Rectal smooth muscle tissue (tissue), 1 donor: ENCODE measurements around the gene KAT6B.

Experiments used
- H3K27ac ChIP-seq: one replicate; pipeline ENCODE4 v1.7.0; 2013; ENCODE audit warnings: low read depth, low read length, inconsistent platforms
- H3K27me3 ChIP-seq: one replicate; pipeline ENCODE4 v1.7.0; 2013; ENCODE audit warnings: low read length; ENCODE audit not compliant: control insufficient read depth, insufficient read depth
- H3K36me3 ChIP-seq: one replicate; pipeline ENCODE4 v1.7.0; 2013; ENCODE audit warnings: low read length; ENCODE audit not compliant: control insufficient read depth, insufficient read depth
- H3K4me1 ChIP-seq: one replicate; pipeline ENCODE4 v1.7.0; 2013; ENCODE audit warnings: low read length; ENCODE audit not compliant: control insufficient read depth, insufficient read depth
- H3K4me3 ChIP-seq: one replicate; pipeline ENCODE4 v1.7.0; 2013; ENCODE audit warnings: low read length
- H3K9ac ChIP-seq: one replicate; pipeline ENCODE4 v1.7.0; 2013; ENCODE audit warnings: low read length

The KAT6B gene

DNA sequence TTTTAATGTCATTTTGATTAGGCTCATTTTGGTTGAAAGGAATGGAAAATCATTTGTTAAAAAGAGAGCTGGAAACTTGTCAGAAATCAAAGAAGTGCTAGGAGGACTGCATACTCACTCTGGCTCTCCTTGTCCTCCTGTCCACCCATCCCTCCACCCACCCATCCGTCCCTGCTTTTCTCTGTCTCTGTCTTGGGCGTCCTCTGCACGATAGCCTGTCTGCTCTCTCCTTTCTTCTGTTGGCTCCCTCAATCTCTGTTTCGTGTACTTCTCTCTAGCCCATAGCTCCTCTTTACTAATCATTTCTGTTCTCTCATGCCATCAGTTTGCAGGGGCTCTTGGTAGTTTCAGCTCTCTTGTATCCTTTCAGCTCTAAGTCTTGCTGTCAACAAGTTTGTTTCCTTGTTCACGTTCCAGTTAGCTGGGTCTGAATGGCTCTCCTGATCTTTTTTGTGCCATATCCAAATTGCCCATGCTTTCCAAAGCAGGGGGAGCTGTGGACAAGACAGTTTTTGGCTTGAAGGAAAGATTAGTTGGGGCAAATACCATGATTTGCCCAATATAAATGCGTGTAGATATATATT lies 75.6 kb downstream of the KAT6B start:
- Histone ChIP-seq H3K9ac (no peak overlapping the region), H3K27me3 (no peaks in the 10 kb centered on the region), H3K36me3 (no peaks in the 10 kb centered on the region), H3K4me3 (no peak overlapping the region), H3K4me1 (peaks cover 7% of the 10 kb centered on the region), H3K27ac (no peak overlapping the region)

DNA sequence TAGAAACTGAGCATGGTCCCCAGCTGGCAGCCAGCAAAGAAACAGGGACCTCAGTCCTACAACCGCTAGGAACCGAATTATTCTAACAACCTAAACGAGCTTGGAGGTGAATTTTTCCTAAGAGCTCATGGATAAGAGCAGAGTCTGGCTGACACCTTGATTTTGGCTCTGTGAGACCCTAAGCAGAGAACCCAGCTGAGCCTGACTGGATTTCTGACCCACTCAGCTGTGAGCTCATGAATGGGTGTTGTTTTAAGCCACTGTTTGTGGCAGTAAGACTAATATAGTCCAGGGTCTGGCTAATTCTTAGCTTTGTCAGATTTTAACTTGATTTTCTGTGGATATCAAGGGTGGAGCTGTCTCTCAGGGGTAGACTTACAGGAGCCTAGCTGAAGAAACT lies 77.1 kb downstream of the KAT6B start:
- Histone ChIP-seq H3K36me3 (no peaks in the 10 kb centered on the region), H3K27ac (no peak overlapping the region), H3K27me3 (no peaks in the 10 kb centered on the region), H3K9ac (no peak overlapping the region), H3K4me1 (peaks cover 6% of the 10 kb centered on the region), H3K4me3 (no peak overlapping the region)

DNA sequence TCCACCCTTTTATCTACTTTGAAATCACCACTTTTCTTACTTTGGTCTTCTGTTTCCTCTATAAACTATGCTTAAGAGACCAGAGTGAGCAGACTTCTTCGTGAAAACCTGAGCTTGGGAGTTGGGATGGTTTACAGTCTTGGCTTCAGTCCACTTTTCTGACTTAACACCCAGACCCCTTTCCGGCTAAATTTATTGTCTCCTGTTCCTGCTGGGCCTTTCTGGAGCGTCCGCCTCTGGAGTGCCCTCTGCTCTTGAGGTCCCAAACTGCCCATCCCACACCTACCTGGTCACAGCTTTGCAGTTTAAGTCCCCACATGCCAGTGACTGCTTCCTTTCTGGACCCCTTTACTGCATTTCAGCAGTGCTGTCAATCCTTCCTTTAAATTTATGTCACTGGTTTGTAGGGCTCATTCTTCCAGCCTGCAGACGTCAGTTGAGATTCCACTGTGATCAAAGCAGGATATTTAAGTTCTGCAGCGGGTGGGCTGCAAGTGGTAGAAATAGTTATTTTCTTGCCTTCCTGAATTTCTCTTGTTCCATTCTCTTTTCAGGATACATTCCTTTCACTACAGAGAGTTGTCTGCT lies 80.3 kb downstream of the KAT6B start:
- no peak overlapping the region for H3K9ac ChIP-seq
- no peak overlapping the region for H3K4me3 ChIP-seq
- no peaks in the 10 kb centered on the region for H3K27me3 ChIP-seq
- no peaks in the 10 kb centered on the region for H3K36me3 ChIP-seq
- H3K4me1 ChIP-seq = peaks cover 7% of the 10 kb centered on the region
- H3K27ac ChIP-seq = no peak overlapping the region

DNA sequence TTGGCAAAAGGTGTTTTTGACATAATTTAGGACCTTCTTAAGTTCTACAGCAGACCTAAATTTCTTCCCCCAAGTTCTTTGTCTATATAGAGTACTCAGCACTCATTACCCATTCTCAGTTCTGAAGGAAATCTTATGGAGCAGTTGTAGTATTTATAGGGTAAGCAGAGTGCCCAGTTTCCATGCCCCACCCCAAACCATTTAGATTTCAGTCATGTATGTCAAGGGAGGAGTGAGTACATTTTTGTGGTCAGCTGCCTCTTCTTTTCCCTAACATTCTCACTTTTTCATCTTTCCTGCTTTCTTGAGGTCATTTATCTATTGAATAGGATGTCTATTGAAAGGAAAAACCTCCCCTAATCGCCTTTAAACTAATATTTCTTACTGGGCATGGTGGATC lies 83.3 kb downstream of the KAT6B start:
- H3K27ac ChIP-seq = no peak overlapping the region
- H3K9ac ChIP-seq = no peak overlapping the region
- no peaks in the 10 kb centered on the region for H3K36me3 ChIP-seq
- no peaks in the 10 kb centered on the region for H3K27me3 ChIP-seq
- no peak overlapping the region for H3K4me3 ChIP-seq
- peaks cover 7% of the 10 kb centered on the region for H3K4me1 ChIP-seq

DNA sequence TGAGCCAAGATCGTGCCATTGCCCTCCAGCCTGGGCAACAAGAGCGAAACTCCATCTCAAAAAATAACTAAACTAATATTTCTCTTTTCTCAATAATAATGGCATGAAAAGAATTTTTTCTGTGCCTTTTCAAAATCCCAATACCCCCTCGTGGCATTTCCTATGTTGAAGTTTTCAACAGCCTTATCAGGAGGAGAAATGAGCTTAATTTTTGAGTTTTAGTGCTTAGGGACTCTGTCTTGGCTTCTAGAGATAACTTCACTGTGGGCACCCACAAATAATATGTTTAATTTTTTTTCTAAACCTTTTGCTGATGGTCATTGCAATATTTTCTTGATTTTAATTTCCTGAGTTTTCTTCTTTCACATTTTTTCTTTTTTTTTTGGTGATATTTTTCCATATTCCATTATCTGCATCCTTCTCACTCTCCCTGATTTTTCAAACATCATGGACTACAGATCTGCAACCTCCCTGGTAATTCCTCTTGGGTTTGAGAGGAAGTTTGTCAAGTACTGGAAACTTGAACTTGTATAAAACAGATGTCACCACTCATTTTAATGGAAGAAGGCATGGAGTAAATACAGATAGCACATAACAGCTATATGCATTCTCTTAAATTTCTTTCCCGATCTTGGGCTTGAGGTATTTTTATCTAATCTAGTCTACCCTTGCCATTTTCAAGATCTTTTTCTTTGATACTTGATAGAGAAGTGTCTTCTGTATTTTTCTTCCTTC lies 84.0 kb downstream of the KAT6B start:
- Histone ChIP-seq H3K36me3 (no peaks in the 10 kb centered on the region), H3K9ac (no peak overlapping the region), H3K27me3 (no peaks in the 10 kb centered on the region), H3K4me3 (no peak overlapping the region), H3K4me1 (peaks cover 3% of the 10 kb centered on the region), H3K27ac (no peak overlapping the region)

DNA sequence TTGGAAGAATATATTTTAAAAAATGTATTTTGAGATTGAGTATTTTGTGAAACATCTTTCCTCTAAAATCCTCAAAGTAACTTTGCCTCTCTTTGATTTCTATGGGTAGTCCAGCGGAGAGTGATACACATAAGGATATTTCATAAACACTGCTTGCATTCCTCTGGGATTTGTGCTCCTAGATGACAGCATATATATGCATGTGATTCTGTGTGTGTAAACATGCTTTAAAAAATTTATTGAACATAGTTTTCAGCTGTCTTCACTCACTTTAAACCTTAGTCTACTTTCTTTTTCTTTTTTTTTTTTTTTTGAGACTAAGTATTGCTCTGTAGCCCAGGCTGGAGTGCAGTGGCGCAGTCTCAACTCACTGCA lies 84.6 kb downstream of the KAT6B start:
- Histone ChIP-seq H3K4me3 (no peak overlapping the region), H3K36me3 (no peaks in the 10 kb centered on the region), H3K27ac (peak overlapping the region; percentile 13), H3K9ac (no peak overlapping the region), H3K27me3 (no peaks in the 10 kb centered on the region), H3K4me1 (peaks cover 2% of the 10 kb centered on the region)

DNA sequence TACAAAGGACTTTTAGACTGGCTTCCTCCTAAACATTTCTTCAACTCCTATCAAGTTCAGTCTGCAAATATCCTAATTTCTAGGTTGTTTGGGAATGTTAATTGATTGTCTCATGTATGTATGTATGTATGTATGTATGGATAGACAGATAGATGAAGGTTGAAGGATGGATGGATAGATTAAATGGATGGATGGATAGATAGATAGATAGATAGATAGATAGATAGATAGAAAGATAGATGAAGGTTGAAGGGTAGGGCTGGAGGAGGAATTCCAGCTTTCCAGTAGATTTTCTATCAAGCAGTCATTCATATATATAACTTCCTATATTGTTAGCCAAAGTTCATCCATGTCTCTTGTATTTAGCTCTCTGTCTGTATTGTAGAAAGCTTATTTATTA lies 85.8 kb downstream of the KAT6B start:
- Histone ChIP-seq H3K4me1 (peaks cover 2% of the 10 kb centered on the region), H3K27me3 (no peaks in the 10 kb centered on the region), H3K27ac (no peak overlapping the region), H3K4me3 (no peak overlapping the region), H3K36me3 (no peaks in the 10 kb centered on the region), H3K9ac (no peak overlapping the region)

DNA sequence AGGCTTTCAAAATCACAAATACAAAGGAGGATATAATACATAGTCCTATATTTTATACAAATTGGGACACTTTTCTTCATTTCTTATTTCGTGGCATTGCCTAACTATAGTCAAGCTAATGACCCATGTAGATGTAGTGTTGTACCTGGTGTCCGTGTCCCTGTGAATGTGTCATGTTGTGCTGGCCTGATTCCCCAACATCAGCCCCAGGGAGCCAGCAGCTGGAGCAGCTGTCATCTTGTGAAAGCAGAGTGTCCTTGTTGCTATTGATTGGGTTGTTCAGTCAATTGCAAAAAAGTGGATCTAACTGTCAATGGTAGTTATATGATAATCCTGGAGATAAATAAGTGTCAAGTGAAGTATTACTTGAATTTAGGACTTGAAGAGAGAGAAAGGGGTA lies 86.3 kb downstream of the KAT6B start:
- Histone ChIP-seq H3K9ac (no peak overlapping the region), H3K4me3 (no peak overlapping the region), H3K27me3 (no peaks in the 10 kb centered on the region), H3K27ac (no peak overlapping the region), H3K36me3 (no peaks in the 10 kb centered on the region), H3K4me1 (peaks cover 2% of the 10 kb centered on the region)

DNA sequence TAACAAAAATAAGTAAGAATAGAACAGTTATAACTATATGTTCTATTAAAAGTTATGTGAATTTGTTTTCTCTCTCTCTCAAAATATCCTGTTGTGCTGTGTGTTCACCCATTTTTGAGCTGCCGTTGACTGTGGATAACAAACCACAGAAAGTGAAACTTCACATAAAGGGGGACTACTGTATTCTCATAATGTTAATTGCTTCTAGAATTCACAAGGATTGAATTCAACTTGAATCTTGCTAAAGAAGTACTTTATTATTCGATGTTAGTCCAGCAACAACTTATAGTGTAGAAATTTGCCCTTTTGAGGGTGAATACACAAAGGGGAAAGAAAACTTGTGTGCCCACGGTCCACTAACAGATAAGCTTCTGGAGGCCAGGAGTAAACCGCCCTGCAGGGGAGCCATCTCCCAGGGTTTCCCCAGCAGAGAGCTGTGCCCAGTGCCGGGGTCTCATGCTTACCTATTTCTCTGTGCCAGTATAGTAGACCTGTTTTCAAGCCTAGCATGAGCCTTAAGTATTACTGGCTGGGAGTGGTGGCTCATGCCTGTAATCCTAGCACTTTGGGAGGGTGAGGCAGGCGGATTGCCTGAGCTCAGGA lies 87.1 kb downstream of the KAT6B start:
- H3K36me3 ChIP-seq = no peaks in the 10 kb centered on the region
- H3K27ac ChIP-seq = no peak overlapping the region
- H3K4me1 ChIP-seq = peaks cover 2% of the 10 kb centered on the region
- no peak overlapping the region for H3K9ac ChIP-seq
- no peak overlapping the region for H3K4me3 ChIP-seq
- H3K27me3 ChIP-seq = no peaks in the 10 kb centered on the region

DNA sequence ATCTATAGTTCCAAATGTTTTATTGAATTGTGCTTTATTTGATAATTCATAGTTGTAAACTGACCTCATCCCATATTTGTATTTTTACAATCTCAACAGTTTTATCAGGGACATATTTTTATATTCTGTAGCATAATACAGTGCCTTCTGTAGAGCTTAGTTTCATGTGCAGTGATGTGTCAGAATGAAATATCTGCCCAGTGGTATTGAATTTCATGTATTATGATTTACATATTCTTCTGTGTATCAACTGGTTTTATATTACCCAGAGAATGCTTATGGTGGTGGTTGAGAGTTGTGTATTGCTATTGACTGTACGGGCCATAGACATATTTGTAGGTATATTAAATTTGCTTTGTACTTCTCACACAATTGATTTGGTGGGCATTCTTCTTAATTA lies 89.9 kb downstream of the KAT6B start:
- Histone ChIP-seq H3K36me3 (no peaks in the 10 kb centered on the region), H3K27ac (no peak overlapping the region), H3K4me3 (no peak overlapping the region), H3K4me1 (no peaks in the 10 kb centered on the region), H3K9ac (no peak overlapping the region), H3K27me3 (no peaks in the 10 kb centered on the region)

DNA sequence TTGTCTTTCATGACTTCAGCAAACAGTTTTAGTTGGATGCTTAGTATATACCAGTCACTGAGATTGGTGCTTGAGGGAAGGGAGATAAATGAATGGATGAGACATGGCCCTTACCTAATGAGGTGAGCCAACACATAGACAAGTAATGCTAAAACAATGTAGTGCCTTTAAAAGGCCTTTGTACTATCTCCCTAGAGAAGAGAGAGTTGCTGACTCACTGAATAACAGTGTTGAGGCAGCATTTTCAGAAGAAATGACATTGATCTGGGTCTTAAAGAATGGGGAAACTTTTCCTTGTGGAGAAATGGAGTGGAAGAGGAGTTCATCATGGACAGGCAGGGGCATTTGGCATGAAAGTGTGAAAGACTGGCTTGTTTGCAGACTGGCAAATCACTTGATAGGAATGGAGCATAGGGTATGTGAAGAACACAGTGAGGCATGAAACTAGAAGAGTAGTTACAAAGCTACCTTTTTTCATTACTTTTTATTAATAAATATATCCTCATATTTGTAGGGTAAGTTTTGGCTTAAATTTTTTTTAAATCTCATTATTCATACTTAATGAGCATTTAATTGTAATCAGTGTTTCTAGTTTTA lies 91.2 kb downstream of the KAT6B start:
- no peaks in the 10 kb centered on the region for H3K27me3 ChIP-seq
- H3K36me3 ChIP-seq = no peaks in the 10 kb centered on the region
- H3K27ac ChIP-seq = no peak overlapping the region
- no peak overlapping the region for H3K4me3 ChIP-seq
- H3K9ac ChIP-seq = no peak overlapping the region
- H3K4me1 ChIP-seq = no peaks in the 10 kb centered on the region

DNA sequence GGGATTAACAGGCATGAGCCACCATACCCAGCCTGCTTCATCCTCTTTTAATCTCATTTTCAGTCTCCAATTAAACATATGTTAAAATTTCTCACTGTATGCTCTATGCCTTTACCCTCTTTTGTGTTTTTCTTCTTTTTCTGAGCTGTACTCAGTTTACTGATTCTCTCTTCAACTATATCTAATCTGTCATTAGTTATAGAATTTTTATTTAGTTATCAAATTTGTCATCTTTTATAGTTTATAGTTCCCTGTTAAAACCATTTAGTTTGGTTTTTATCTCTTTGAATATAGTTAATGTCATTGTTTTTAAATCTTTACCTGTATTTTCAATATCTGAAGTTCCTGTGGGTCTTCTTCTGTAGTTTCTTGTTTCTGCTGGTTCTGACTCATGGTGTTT lies 93.3 kb downstream of the KAT6B start:
- peaks cover 9% of the 10 kb centered on the region for H3K4me1 ChIP-seq
- no peaks in the 10 kb centered on the region for H3K27me3 ChIP-seq
- H3K27ac ChIP-seq = no peak overlapping the region
- no peak overlapping the region for H3K4me3 ChIP-seq
- no peaks in the 10 kb centered on the region for H3K36me3 ChIP-seq
- H3K9ac ChIP-seq = no peak overlapping the region
